Omental fat pad (tissue), 4 donors: ENCODE results near the gene CSK. TPM values are rescaled to one million over a fixed set of nuclear protein-coding genes. Genes with fewer than 3 reads are reported as not detected.

Experiments
- ATAC-seq: fragments of 150-250 bp; one replicate; pipeline ENCODE4 v1.9.1; 2016; ENCODE audit warnings: mild to moderate bottlenecking, moderate library complexity; ENCODE audit not compliant: low FRiP score
- DNase-seq: peaks from one replicate; pipeline ENCODE4 v3.0.0-alpha.2; 2019; ENCODE audit warnings: low spot score
- CTCF ChIP-seq, 3 donors: fragments of 450-650 bp; IDR thresholded peaks; one replicate each; pipeline ENCODE4 v1.5.1; 2016 to 2017; ENCODE audit warnings: antibody characterized with exemption in 3 of 3, mild to moderate bottlenecking in 3 of 3, moderate library complexity in 2 of 3
- total RNA-seq, 4 donors: library from RNA; depleted of rRNA; stranded (reverse); fragments of >200 nt; gene quantifications; one replicate each; pipeline ENCODE4 v1.1.0, GENCODE V29; 2016

CSK gene
- total RNA-seq, 4 donors from 2014 or later, result 11.6 to 43.2 (median 28.2) TPM

GRCh38 chr15:74748322-74748946 is 33.4 kb upstream of the CSK start, which contains the start of gene CYP1A2:
CYP1A2 (plus strand) TSS chr15:74748845; CDS start chr15:74749739, 894 bp downstream.
- no peak for DNase-seq
- ATAC-seq, result no peak
- TF ChIP-seq CTCF (IDR thresholded peaks at IDR 0.05), result no peak

- DNase-seq (no peak), ATAC-seq (no peak)
- no peak for TF ChIP-seq CTCF (IDR thresholded peaks at IDR 0.05)
Measured at GRCh38 chr15:74749832-74750231, 32.0 kb upstream of the CSK start.

GRCh38 chr15:74750751-74751150 is 31.1 kb upstream of the CSK start:
- no peak for TF ChIP-seq CTCF (IDR thresholded peaks at IDR 0.05)
- ATAC-seq (no peak), DNase-seq (no peak)

GRCh38 chr15:74752011-74752410 is 29.9 kb upstream of the CSK start:
- no peak for TF ChIP-seq CTCF (IDR thresholded peaks at IDR 0.05)
- no peak for DNase-seq
- no peak for ATAC-seq

- ATAC-seq, result no peak
- TF ChIP-seq CTCF (IDR thresholded peaks at IDR 0.05), result no peak
Measured at GRCh38 chr15:74752531-74752930, 29.3 kb upstream of the CSK start.

GRCh38 chr15:74754593-74755215 is 27.2 kb upstream of the CSK start:
- TF ChIP-seq CTCF (IDR thresholded peaks at IDR 0.05), result no peak
- DNase-seq (no peak), ATAC-seq (no peak)

More at GRCh38 chr15:74752531-74752930, 29.3 kb upstream of the CSK start:
- DNase-seq, result no peak

- DNase-seq, result no peak
- no peak for TF ChIP-seq CTCF (IDR thresholded peaks at IDR 0.05)
- no peak for ATAC-seq
Measured at GRCh38 chr15:74758736-74759135, 23.1 kb upstream of the CSK start.
